HCT116 (cell line): ENCODE measurements around the gene MRFAP1L1. TPM values are rescaled to one million over a fixed set of nuclear protein-coding genes. Genes with fewer than 3 reads are reported as not detected.

ENCODE experiments used
- ATAC-seq: fragments of 200-7000 bp; cut with Tn5 transposase; 2 replicates; pipeline ENCODE4 v1.9.1; 2020; ENCODE audit warnings: mild to moderate bottlenecking, moderate library complexity
- BruUV-seq: library from RNA; stranded (reverse); fragments of 400-500 nt; replicated peaks from 2 replicates; lab custom pipeline; 2021; lab: Mats Ljungman, UMichigan
- CTCF ChIA-PET: fragments of 300-600 bp; sonication (Branson Sonifier 250); formaldehyde crosslinking; loops from one replicate; lab custom pipeline; 2021; ENCODE audit warnings: antibody characterized with exemption; lab: Charles Lee
- POLR2A ChIA-PET: fragments of 300-600, 350-600 bp; sonication (Branson Sonifier 250); formaldehyde crosslinking; loops from one replicate; lab custom pipeline; 2021; ENCODE audit warnings: antibody characterized with exemption; lab: Charles Lee
- RAD21 ChIA-PET, 2 experiments: fragments of 300-600 bp; sonication (Branson Sonifier 250); formaldehyde crosslinking; loops; one replicate each; lab custom pipeline; 2023; ENCODE audit warnings: low total read pairs in 2 of 2; ENCODE audit not compliant: uncharacterized antibody in 2 of 2, unreplicated experiment in 2 of 2, low non-redundant PET in 1 of 2; lab: Charles Lee
- DNase-seq: peaks from one replicate; pipeline ENCODE4 v3.0.0-alpha.2; 2010; ENCODE audit warnings: low read depth, low spot score
- H2AFZ ChIP-seq: fragments of 200-600 bp; shearing (Covaris generic), sonication (generic); 2 replicates; pipeline ENCODE4 v1.6.1; 2017; ENCODE audit warnings: low read depth, mixed run types, mixed read lengths, antibody characterized with exemption, low read length; ENCODE audit not compliant: poor library complexity, severe bottlenecking
- H3K27ac ChIP-seq: 2 replicates; pipeline ENCODE4 v1.5.1; 2012; ENCODE audit warnings: low read depth, low read length
- H3K27me3 ChIP-seq: fragments of 200-600 bp; sonication (generic); 2 replicates; pipeline ENCODE4 v1.6.1; 2016; ENCODE audit warnings: mixed run types, low read length, mixed read lengths; ENCODE audit not compliant: insufficient read depth
- H3K36me3 ChIP-seq, 2 experiments: fragments of 200-500 bp in 1 of 2; fragments of 200-600 bp in 1 of 2; sonication (Bioruptor generic) in 1 of 2; sonication (generic) in 1 of 2; 2 replicates each; pipeline versions ENCODE4 v1.5.1 to v1.6.1; 2014 to 2016; ENCODE audit warnings: low read length in 2 of 2, inconsistent platforms in 1 of 2, mixed read lengths in 1 of 2, mixed run types in 1 of 2; ENCODE audit not compliant: insufficient read depth in 2 of 2, control insufficient read depth in 1 of 2
- H3K4me1 ChIP-seq, 2 experiments: fragments of 200-600 bp in 1 of 2; sonication (generic) in 1 of 2; 2 replicates each; pipeline versions ENCODE4 v1.5.1 to v1.6.1; 2012 to 2017; ENCODE audit warnings: low read length in 2 of 2, inconsistent platforms in 1 of 2, mild to moderate bottlenecking in 1 of 2, mixed read lengths in 1 of 2, mixed run types in 1 of 2, moderate library complexity in 1 of 2; ENCODE audit not compliant: insufficient read depth in 2 of 2, control insufficient read depth in 1 of 2
- H3K4me2 ChIP-seq: fragments of 200-600 bp; sonication (generic); 2 replicates; pipeline ENCODE4 v1.6.1; 2017; ENCODE audit warnings: mixed run types, low read length, mixed read lengths
- H3K4me3 ChIP-seq, 2 experiments: fragments of 200-600 bp in 1 of 2; sonication (generic) in 1 of 2; replicated peaks in 1 of 2; 2 replicates each; pipeline ENCODE4 v1.5.1; 2011 to 2016; ENCODE audit warnings: low read length in 2 of 2, control low read depth in 1 of 2, low read depth in 1 of 2, mild to moderate bottlenecking in 1 of 2, mixed read lengths in 1 of 2, mixed run types in 1 of 2
- H3K79me2 ChIP-seq: fragments of 200-600 bp; sonication (generic); 2 replicates; pipeline ENCODE4 v1.6.1; 2017; ENCODE audit warnings: mild to moderate bottlenecking, mixed run types, low read length, moderate library complexity, mixed read lengths; ENCODE audit not compliant: insufficient read depth
- H3K9ac ChIP-seq: fragments of 200-600 bp; sonication (generic); 2 replicates; pipeline ENCODE4 v1.6.1; 2016; ENCODE audit warnings: low read length, mixed read lengths
- H3K9me2 ChIP-seq: fragments of 200-600 bp; sonication (generic), shearing (Covaris generic); 2 replicates; pipeline ENCODE4 v1.6.1; 2017; ENCODE audit warnings: mixed run types, mild to moderate bottlenecking, moderate library complexity; ENCODE audit not compliant: insufficient read depth
- H3K9me3 ChIP-seq, 2 experiments: fragments of 200-500 bp in 1 of 2; fragments of 200-600 bp in 1 of 2; sonication (Bioruptor generic) in 1 of 2; sonication (generic) in 1 of 2; 2 replicates each; pipeline ENCODE4 v1.6.1; 2014 to 2017; ENCODE audit warnings: low read length in 2 of 2, mixed read lengths in 2 of 2, inconsistent platforms in 1 of 2, low read depth in 1 of 2, mild to moderate bottlenecking in 1 of 2, mixed run types in 1 of 2, moderate library complexity in 1 of 2; ENCODE audit not compliant: control insufficient read depth in 1 of 2, insufficient read depth in 1 of 2
- H4K20me1 ChIP-seq: fragments of 200-600 bp; sonication (generic), shearing (Covaris generic); 2 replicates; pipeline ENCODE4 v1.6.1; 2017; ENCODE audit warnings: mixed run types, mild to moderate bottlenecking, moderate library complexity; ENCODE audit not compliant: insufficient read depth
- ATF3 ChIP-seq: IDR thresholded peaks from 2 replicates; pipeline ENCODE4 v1.6.1; 2012
- CBX3 ChIP-seq: IDR thresholded peaks from 2 replicates; pipeline ENCODE4 v1.6.1; 2012; ENCODE audit warnings: low read depth
- EGR1 ChIP-seq: IDR thresholded peaks from 2 replicates; pipeline ENCODE4 v1.6.1; 2012; ENCODE audit warnings: low read depth
- ELF1 ChIP-seq: IDR thresholded peaks from 2 replicates; pipeline ENCODE4 v1.6.1; 2012; ENCODE audit warnings: low read depth, borderline replicate concordance
- EZH2 ChIP-seq: fragments of 200-600 bp; sonication (generic); IDR thresholded peaks from 2 replicates; pipeline ENCODE4 v1.6.1; 2017; ENCODE audit warnings: antibody characterized with exemption, mixed run types
- EZH2phosphoT487 ChIP-seq: fragments of 200-600 bp; IDR thresholded peaks from 2 replicates; pipeline ENCODE4 v1.6.1; 2018; ENCODE audit warnings: antibody characterized with exemption, borderline replicate concordance
- FOSL1 ChIP-seq: IDR thresholded peaks from 2 replicates; pipeline ENCODE4 v1.6.1; 2012; ENCODE audit warnings: low read depth
- JUND ChIP-seq: IDR thresholded peaks from 2 replicates; pipeline ENCODE4 v1.6.1; 2012
- MAX ChIP-seq: IDR thresholded peaks from 2 replicates; pipeline ENCODE4 v1.6.1; 2012
- RAD21 ChIP-seq: IDR thresholded peaks from 2 replicates; pipeline ENCODE4 v1.6.1; 2012; ENCODE audit warnings: low read depth, mild to moderate bottlenecking
- REST ChIP-seq: IDR thresholded peaks from 2 replicates; pipeline ENCODE4 v1.6.1; 2012; ENCODE audit warnings: low read depth
- SIN3A ChIP-seq: IDR thresholded peaks from 2 replicates; pipeline ENCODE4 v1.6.1; 2012; ENCODE audit warnings: low read depth
- SP1 ChIP-seq: IDR thresholded peaks from 2 replicates; pipeline ENCODE4 v1.6.1; 2012; ENCODE audit warnings: low read depth
- SRF ChIP-seq: IDR thresholded peaks from 2 replicates; pipeline ENCODE4 v1.6.1; 2012; ENCODE audit warnings: low read depth
- ZFX ChIP-seq: fragments of 450-650 bp; IDR thresholded peaks from 2 replicates; pipeline ENCODE4 v1.6.1; 2017
- intact Hi-C: fragments of 100-400 bp; cut with micrococcal nuclease; formaldehyde crosslinking; loops from 2 replicates; pipeline ENCODE4 v1.10.0; 2022
- total RNA-seq: library from RNA; stranded (reverse); gene quantifications from one replicate; pipeline ENCODE4 v1.2.1, GENCODE V29; 2021; ENCODE audit not compliant: unreplicated experiment

The MRFAP1L1 gene
- total RNA-seq, 1 experiment from 2014 or later: 43.0 TPM

GRCh38 chr4:6710996-6711395, 1.3 kb upstream of the MRFAP1L1 start:
- H3K4me2 ChIP-seq: no peak overlapping the region
- H3K9ac ChIP-seq: no peak overlapping the region
- H4K20me1 ChIP-seq: no peaks in the 10 kb centered on the region
- TF ChIP-seq REST (no peak), EGR1 (no peak), SRF (no peak), FOSL1 (no peak), SIN3A (no peak), SP1 (no peak)
- TF ChIP-seq, all 23 proteins: peak for 0
- ATAC-seq (no peak), DNase-seq (no peak)
- peaks cover 11 to 30% of the 10 kb centered on the region in 2 experiments for H3K4me1 ChIP-seq
- no peaks in the 10 kb centered on the region for H3K27me3 ChIP-seq
- peaks cover 35% of the 10 kb centered on the region for H3K79me2 ChIP-seq
- H2AFZ ChIP-seq: no peak overlapping the region
- no TSS peak for BruUV-seq
- no peak overlapping the region for H3K4me3 ChIP-seq
- POLR2A ChIA-PET: no interaction called here
- H3K27ac ChIP-seq: no peak overlapping the region
- no peaks in the 10 kb centered on the region for H3K9me3 ChIP-seq
- peaks cover 0 to 14% of the 10 kb centered on the region in 2 experiments; a peak in 3 of 4 replicates for H3K36me3 ChIP-seq
- H3K9me2 ChIP-seq: no peaks in the 10 kb centered on the region
- CTCF ChIA-PET: no interaction called here
- intact Hi-C loops: no loop called here
- RAD21 ChIA-PET: no interaction called here

- Histone ChIP-seq H4K20me1 (no peaks in the 10 kb centered on the region), H3K4me3 (peak overlapping the region; percentile 88 to 89), H3K27me3 (no peaks in the 10 kb centered on the region), H3K9me2 (no peaks in the 10 kb centered on the region), H2AFZ (peak overlapping the region; percentile 98), H3K4me2 (peak overlapping the region; percentile 94), H3K36me3 (peaks cover 3 to 14% of the 10 kb centered on the region in 2 experiments; a peak in 3 of 4 replicates), H3K9me3 (no peaks in the 10 kb centered on the region), H3K79me2 (peaks cover 42% of the 10 kb centered on the region), H3K9ac (peak overlapping the region; percentile 78), H3K4me1 (peaks cover 11 to 25% of the 10 kb centered on the region in 2 experiments), H3K27ac (0 out of 2 replicates have a peak overlapping the region, but pooled peaks have one; percentile 19)
- no peak for TF ChIP-seq ELF1
- TF ChIP-seq ATF3: no peak
- TF ChIP-seq SP1: no peak
- no peak for TF ChIP-seq EZH2
- no peak for TF ChIP-seq ZFX
- TF ChIP-seq EGR1: no peak
- no peak for TF ChIP-seq MAX
- TF ChIP-seq CBX3: no peak
- TF ChIP-seq FOSL1: no peak
- no peak for TF ChIP-seq EZH2phosphoT487
- no peak for TF ChIP-seq RAD21
- no peak for TF ChIP-seq SRF
- TF ChIP-seq JUND: no peak
- CTCF ChIA-PET: interaction anchor here (0.9 to 1.0 kb wide), 2 partner anchors 9 to 36 kb away, joined by 3 to 4 read pairs; no protein-coding TSS in a partner anchor
- ATAC-seq (0 out of 2 replicates have a peak, but pooled peaks have one; percentile 7), DNase-seq (no peak)
- intact Hi-C loops: no loop called here
- POLR2A ChIA-PET: interaction anchor here (0.6 to 1.2 kb wide), 4 partner anchors 9 to 199 kb away, joined by 3 read pairs; a partner anchor contains a TSS
- RAD21 ChIA-PET: no interaction called here
- TSS peak; percentile 66 for BruUV-seq
These were observed 617 bp upstream of the MRFAP1L1 start for GRCh38 chr4:6710282-6710681.
